GM12892 (cell line): ENCODE results near the gene KRTAP10-8.

Source experiments
- POLR2A ChIP-seq: IDR thresholded peaks from 2 replicates; pipeline ENCODE4 v1.6.1; 2011; ENCODE audit warnings: low read depth, low read length, control low read depth
- TAF1 ChIP-seq: IDR thresholded peaks from 2 replicates; pipeline ENCODE4 v1.6.1; 2011; ENCODE audit warnings: low read depth, mild to moderate bottlenecking, control low read depth, low read length, borderline replicate concordance

DNA sequence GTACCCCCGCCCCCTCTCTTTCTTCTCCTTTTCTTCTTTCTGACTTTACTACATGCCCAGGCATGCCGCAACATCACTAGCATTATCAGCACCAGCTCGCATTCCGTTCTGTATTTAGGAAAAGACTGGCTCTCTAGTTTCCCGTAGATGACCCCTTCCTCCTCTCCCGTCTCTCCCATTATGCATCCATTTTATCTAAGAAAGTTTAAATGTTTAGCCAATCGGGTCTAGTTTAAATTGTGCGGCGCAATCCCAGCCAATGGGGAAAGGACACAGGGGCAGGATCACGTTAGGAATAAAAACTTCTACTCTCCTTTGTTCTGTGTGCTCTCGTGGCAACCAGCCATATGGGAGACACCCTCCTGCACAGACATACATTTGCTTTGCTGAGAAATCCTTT lies 13.8 kb upstream of the KRTAP10-8 start:
- TF ChIP-seq POLR2A (no peak), TAF1 (no peak)
